ENCODE data around the gene ITGB3.

DNA sequence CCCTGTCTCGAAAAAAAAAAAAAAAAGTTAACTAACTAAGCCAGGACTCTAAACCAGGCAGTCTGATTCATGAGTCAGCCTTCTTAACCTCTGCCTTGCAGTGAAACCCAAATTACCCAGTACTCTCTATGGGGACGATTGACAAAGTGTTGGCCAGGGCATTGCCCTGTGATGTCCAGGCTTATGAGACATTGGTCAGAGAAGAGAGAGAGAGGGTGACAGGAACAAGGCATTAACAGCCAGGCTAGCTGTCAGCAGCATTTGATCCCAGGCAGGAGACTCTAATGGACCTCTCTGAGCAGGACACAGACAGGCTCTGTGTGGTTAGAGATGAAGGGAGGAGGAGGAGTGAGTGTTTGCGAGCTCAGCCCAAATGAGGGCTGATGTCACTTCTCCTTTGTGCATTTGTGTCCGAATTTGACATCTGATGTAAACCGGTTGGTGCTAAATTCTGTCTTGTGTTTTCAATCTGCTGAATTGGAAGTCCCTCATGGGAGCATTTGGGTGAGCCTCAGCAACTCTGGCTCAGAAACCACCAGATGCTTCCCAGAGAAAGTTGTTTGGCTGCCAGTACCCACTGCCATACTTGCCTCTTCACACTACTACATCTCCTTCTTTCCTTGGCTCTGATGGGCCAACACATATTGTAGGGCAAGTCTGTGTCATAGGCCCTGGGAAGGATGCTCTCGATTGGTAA, 48.8 kb upstream of the ITGB3 start:
- TF ChIP-seq CTCF (IDR thresholded peaks at IDR 0.05; ENCODE audit: low read depth, low read length) (no peak), EZH2phosphoT487 (IDR thresholded peaks at IDR 0.05; ENCODE audit: low read depth) (no peak)
